ENCODE measurements around the gene VPS16.

VPS16 gene

DNA sequence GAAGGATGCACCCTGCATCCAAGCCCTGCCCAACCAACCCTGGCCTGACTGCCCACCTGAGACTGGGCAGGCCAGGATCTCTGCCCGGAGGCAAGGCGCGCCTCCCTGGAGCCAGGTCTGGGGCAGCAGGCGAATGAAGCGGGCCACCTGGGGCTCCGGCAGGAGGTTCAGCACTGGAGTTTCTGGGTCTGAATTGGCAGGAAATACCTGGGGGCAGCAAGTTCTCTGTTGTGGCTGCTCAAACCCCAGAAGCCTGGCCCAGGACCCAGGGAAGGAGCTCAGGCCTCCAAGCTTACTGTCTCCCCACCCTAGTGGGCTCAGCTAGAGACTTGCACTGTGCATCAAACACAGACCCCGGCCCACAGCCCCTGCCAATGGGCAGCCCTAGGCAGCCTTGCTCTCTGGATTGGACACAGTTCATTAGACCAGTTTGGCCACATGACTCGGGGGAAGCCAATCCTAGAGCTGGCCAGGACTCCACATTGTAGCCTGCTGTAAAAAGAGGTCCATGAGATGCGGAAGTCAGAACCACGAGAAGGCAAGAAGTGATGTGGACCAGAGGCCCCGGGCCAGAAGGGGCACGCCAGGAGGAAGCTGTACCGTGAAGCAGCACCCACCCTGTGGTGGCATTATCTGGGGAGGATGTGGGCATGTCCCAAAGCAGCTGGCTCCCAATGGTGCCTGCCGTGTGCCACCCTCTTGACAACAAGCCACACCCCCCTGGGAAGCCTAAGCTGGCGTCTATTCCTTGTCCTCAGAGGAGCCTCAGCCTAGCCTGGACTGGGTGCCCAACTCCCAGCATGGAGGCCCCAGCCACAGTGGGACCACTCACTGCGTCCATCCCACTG is 43.2 kb upstream of the VPS16 start:
- no peak overlapping the region for H3K4me3 ChIP-seq (ENCODE audit: low read depth, low read length)
- TF ChIP-seq, protein P1, sequence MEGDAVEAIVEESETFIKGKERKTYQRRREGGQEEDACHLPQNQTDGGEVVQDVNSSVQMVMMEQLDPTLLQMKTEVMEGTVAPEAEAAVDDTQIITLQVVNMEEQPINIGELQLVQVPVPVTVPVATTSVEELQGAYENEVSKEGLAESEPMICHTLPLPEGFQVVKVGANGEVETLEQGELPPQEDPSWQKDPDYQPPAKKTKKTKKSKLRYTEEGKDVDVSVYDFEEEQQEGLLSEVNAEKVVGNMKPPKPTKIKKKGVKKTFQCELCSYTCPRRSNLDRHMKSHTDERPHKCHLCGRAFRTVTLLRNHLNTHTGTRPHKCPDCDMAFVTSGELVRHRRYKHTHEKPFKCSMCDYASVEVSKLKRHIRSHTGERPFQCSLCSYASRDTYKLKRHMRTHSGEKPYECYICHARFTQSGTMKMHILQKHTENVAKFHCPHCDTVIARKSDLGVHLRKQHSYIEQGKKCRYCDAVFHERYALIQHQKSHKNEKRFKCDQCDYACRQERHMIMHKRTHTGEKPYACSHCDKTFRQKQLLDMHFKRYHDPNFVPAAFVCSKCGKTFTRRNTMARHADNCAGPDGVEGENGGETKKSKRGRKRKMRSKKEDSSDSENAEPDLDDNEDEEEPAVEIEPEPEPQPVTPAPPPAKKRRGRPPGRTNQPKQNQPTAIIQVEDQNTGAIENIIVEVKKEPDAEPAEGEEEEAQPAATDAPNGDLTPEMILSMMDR (IDR thresholded peaks at IDR 0.05; ENCODE audit: low read depth, low read length, missing control alignments): no peak
- no peak for DNase-seq (ENCODE audit: low read depth)
- in situ Hi-C loops (cut with HindIII; ENCODE audit: low sequenced_read_pairs): no loop called here

GRCh38 chr20:2798095-2798805 is 42.3 kb upstream of the VPS16 start:
- no peak overlapping the region for H3K4me3 ChIP-seq (ENCODE audit: low read depth, low read length)
- TF ChIP-seq, protein P1 (IDR thresholded peaks at IDR 0.05; ENCODE audit: low read depth, low read length, missing control alignments): no peak
- in situ Hi-C loops (cut with HindIII; ENCODE audit: low sequenced_read_pairs): no loop called here
- DNase-seq (ENCODE audit: low read depth): no peak

- in situ Hi-C loops (cut with HindIII; ENCODE audit: low sequenced_read_pairs): no loop called here
- no peak overlapping the region for H3K4me3 ChIP-seq (ENCODE audit: low read depth, low read length)
- DNase-seq (ENCODE audit: low read depth): no peak
- TF ChIP-seq, protein P1 (IDR thresholded peaks at IDR 0.05; ENCODE audit: low read depth, low read length, missing control alignments): no peak
Observed at GRCh38 chr20:2798814-2799213, 41.7 kb upstream of the VPS16 start.

- peak overlapping the region; percentile 47 for H3K4me3 ChIP-seq (ENCODE audit: low read depth, low read length)
Observed at GRCh38 chr20:2799271-2799670, 41.3 kb upstream of the VPS16 start.

GRCh38 chr20:2799688-2800520 is 40.6 kb upstream of the VPS16 start:
- TF ChIP-seq, protein P1 (IDR thresholded peaks at IDR 0.05; ENCODE audit: low read depth, low read length, missing control alignments): no peak
- H3K4me3 ChIP-seq (ENCODE audit: low read depth, low read length): peak overlapping the region; percentile 47
- DNase-seq (ENCODE audit: low read depth): no peak
- in situ Hi-C loops (cut with HindIII; ENCODE audit: low sequenced_read_pairs): no loop called here

More at GRCh38 chr20:2799271-2799670, 41.3 kb upstream of the VPS16 start:
- no peak for DNase-seq (ENCODE audit: low read depth)
- in situ Hi-C loops (cut with HindIII; ENCODE audit: low sequenced_read_pairs): no loop called here
- TF ChIP-seq, protein P1 (IDR thresholded peaks at IDR 0.05; ENCODE audit: low read depth, low read length, missing control alignments): no peak

Measured in astrocyte of the cerebellum (primary cell).